ENCODE results near the gene MARS1.
A peak's percentile ranks its signal among the peaks of the same experiment; 100 is the strongest.

Gene MARS1

DNA sequence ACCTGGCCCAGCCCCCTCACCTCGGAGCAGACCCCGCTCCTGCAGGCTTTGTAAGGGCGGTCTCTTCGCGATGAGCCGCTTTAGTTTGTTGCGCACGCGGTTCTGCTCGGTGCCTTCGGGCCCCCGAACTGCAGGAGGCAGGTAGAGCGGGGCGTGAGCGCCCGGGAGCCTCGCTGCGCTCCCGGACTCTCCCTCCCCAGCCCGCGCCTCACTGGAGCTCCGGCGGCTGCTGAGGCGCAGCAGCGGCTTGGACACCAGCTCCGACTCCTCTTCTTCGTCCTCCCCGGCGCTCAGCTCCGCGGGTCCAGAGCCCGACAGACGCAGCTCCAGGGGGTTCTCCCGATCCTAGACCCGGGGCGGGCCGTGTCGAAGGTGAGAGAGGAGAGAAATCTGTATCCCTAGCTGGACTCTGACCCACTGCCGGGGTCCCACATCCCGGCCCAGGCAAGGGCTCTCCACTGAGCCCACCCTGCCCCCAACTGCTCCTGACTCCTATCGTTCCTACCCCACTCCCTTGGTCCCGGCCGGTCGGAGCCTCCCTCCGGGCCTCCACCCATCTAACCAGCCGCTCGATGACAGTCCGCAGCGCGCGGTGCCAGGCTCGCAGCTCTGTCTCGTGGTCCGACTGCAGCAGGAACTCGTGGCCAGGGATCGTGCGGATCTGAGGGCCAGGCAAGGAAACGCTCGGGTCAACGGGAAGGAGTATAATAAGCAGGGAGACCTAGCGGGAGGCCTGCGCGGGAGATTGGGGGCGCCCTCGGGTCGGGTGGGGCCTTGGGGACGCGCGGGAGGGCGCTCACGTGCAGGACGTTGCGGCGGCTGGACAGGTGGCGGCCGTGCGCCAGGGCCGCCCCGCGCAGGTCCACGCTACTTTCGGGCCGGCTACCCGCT, 12.4 kb upstream of the MARS1 start:
- DNase-seq (ENCODE audit: extremely low read depth, insufficient read length): no peak
- peaks cover 20% of the 10 kb centered on the region for H3K36me3 ChIP-seq (ENCODE audit: control insufficient read depth, insufficient read depth, low read length)

DNA sequence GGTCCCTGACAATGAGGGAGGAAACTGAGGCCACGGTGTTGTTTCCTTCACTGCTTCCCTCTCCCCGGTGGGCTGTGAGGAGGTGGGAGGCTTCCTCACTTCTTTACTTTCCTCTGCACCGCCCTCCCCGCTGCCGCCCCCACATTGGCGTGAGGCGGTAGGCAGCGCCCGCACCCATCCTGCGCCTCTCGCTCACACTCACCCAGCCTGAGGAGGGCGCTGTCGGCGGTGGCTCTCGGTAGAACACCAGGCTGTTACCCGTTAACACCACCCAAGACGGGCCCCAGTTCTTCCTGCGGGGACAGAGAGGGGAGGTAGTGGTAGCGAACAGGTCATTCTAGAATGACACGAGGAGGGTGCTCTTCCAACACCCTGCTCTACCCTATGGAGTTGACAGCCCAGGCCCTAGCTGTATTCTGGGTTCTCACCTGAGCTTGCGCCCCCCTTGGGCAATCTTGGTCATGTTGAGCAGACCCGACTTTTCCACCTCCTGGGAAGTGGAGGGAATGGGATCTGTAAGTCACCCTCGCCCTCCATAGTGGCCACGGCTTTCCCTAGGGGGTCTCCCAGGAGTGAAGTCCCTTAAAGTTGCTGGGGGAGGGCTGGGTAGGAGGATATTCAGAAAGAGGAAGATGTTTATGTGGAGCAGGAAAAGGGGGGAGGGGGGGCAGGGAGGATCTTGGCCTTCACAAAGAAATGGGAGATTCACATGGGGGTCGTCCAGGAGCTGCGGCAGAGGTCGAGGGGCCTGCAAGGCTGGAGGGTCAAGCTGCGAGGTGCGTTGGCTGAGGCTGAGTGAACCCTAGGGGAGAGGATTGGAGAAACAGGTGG, 11.5 kb upstream of the MARS1 start:
- H3K4me3 ChIP-seq (replicated peaks; ENCODE audit: low read depth, low read length): peak overlapping the region; percentile 70
- no peaks in the 10 kb centered on the region for H3K27me3 ChIP-seq (replicated peaks; ENCODE audit: control insufficient read depth, insufficient read depth, low read length)
- TF ChIP-seq, protein P1, sequence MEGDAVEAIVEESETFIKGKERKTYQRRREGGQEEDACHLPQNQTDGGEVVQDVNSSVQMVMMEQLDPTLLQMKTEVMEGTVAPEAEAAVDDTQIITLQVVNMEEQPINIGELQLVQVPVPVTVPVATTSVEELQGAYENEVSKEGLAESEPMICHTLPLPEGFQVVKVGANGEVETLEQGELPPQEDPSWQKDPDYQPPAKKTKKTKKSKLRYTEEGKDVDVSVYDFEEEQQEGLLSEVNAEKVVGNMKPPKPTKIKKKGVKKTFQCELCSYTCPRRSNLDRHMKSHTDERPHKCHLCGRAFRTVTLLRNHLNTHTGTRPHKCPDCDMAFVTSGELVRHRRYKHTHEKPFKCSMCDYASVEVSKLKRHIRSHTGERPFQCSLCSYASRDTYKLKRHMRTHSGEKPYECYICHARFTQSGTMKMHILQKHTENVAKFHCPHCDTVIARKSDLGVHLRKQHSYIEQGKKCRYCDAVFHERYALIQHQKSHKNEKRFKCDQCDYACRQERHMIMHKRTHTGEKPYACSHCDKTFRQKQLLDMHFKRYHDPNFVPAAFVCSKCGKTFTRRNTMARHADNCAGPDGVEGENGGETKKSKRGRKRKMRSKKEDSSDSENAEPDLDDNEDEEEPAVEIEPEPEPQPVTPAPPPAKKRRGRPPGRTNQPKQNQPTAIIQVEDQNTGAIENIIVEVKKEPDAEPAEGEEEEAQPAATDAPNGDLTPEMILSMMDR (IDR thresholded peaks at IDR 0.05; ENCODE audit: insufficient read depth, low read length, poor library complexity, severe bottlenecking): peak; percentile 74
- DNase-seq (ENCODE audit: extremely low read depth, insufficient read length): no peak
- H3K36me3 ChIP-seq (ENCODE audit: control insufficient read depth, insufficient read depth, low read length): peaks cover 17% of the 10 kb centered on the region

More for the DNA sequence above, 12.4 kb upstream of the MARS1 start:
- H3K27me3 ChIP-seq (replicated peaks; ENCODE audit: control insufficient read depth, insufficient read depth, low read length): no peaks in the 10 kb centered on the region
- TF ChIP-seq, protein P1 (IDR thresholded peaks at IDR 0.05; ENCODE audit: insufficient read depth, low read length, poor library complexity, severe bottlenecking): no peak
- peak overlapping the region; percentile 70 for H3K4me3 ChIP-seq (replicated peaks; ENCODE audit: low read depth, low read length)

DNA sequence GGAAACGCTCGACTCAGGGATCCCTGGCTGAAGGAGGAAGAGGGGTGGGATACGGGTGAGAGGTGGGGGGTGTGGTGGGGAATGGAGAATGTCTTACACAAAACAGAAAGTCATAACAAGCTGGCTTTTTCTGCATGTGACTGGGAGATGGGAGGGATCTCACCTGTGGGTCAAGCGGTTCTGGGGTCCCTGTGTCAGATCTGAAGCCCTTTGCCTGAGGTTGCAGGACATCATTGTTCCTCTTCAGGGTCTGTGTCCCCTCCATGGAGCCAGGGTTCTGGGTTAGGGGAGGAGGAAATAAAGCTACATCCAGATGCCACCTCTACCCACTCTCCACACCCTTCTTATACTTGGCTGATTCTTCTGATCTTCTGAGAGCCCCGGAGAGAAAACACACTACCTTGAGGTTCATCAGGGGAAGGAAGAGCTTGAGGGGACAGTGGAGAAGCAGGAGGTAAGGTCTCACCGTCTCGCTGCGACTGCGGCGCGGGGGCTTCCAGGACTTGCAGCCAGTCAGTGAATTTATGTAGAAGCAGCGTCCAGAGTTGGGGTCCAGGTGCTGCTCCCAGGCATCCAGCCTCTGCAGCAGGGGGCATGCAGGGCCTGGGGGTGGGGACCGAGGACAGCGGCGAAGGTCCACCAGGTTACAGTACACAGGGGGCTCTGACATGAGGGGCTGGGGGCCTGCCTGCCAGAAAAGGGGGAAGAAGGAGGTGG, 10.7 kb upstream of the MARS1 start:
- DNase-seq (ENCODE audit: extremely low read depth, insufficient read length): peak; percentile 37
- H3K36me3 ChIP-seq (ENCODE audit: control insufficient read depth, insufficient read depth, low read length): peaks cover 16% of the 10 kb centered on the region
- TF ChIP-seq, protein P1 (IDR thresholded peaks at IDR 0.05; ENCODE audit: insufficient read depth, low read length, poor library complexity, severe bottlenecking): no peak
- peak overlapping the region; percentile 70 for H3K4me3 ChIP-seq (replicated peaks; ENCODE audit: low read depth, low read length)
- no peaks in the 10 kb centered on the region for H3K27me3 ChIP-seq (replicated peaks; ENCODE audit: control insufficient read depth, insufficient read depth, low read length)

DNA sequence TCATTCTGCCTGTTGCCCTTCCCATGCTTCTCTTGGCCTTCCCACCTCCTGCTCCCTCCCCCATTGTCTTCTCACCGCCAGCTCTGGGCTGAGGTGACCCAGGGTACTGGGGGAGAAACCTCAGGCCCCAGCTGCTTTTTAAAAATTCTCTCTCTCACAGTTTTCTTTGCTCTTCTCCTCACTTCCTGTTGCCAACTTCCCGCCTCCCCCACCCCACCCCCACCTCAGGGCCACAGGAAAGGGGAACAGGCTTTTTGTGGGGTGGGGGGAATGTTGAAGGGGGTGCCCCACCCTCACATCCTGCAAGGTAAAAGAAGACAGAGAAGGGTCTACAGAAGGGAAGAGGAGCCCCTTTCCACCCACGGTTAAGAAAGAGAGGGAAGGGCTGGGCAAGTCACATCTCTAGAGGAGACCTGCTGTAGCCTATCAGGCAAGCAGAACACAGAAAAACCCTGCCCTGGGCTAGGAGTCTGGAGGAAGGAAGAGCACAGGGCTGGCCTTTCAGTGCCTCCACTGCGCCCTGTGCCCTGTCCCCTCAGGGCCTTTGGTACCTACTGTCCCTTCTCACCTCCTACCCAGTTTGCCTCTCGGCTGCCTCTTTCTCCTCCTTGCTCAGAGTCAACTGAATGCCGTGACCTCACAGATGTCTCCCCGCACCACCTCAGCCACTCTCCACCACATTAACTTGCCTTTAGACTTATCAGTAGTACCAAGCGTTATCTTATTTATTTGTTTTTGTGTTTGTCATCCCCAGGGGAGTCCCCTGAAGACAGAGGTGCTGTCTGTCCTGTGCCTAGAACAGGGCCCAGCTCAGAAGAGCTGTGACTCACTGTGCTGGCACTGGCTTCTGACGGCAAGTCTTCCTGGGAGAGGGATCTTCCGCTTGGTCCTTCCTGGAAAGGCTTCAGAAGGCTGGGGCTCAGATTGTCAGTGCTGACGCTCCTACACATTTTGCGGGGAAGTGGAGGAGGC, 9.9 kb upstream of the MARS1 start:
- H3K27me3 ChIP-seq (replicated peaks; ENCODE audit: control insufficient read depth, insufficient read depth, low read length): no peaks in the 10 kb centered on the region
- peak; percentile 64 for DNase-seq (ENCODE audit: extremely low read depth, insufficient read length)
- H3K4me3 ChIP-seq (replicated peaks; ENCODE audit: low read depth, low read length): peak overlapping the region; percentile 70
- TF ChIP-seq, protein P1 (IDR thresholded peaks at IDR 0.05; ENCODE audit: insufficient read depth, low read length, poor library complexity, severe bottlenecking): no peak
- peaks cover 11% of the 10 kb centered on the region for H3K36me3 ChIP-seq (ENCODE audit: control insufficient read depth, insufficient read depth, low read length)

DNA sequence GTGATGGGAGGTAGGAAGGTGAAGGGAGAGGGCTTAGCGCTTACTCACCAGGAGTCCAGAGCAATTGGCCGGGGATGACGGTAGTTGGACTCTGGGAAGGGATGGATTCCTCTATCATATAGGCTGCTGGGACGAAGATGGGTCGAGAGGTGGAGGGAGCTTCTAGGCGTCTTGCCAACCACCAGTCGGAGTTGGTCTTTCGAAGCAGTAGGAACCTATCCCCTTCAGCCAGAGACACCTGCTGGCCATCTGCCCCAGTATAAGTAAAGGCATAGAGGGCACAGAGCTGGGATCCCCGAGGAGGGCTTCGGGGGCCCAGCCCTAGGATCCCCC, 8.9 kb upstream of the MARS1 start:
- Histone ChIP-seq H3K4me3 (replicated peaks; ENCODE audit: low read depth, low read length) (peak overlapping the region; percentile 70), H3K36me3 (ENCODE audit: control insufficient read depth, insufficient read depth, low read length) (peaks cover 7% of the 10 kb centered on the region), H3K27me3 (replicated peaks; ENCODE audit: control insufficient read depth, insufficient read depth, low read length) (no peaks in the 10 kb centered on the region)
- TF ChIP-seq, protein P1 (IDR thresholded peaks at IDR 0.05; ENCODE audit: insufficient read depth, low read length, poor library complexity, severe bottlenecking): peak; percentile 6
- DNase-seq (ENCODE audit: extremely low read depth, insufficient read length): no peak
